Activated CD8-positive, alpha-beta memory T cell treated with anti-CD3 and anti-CD28 coated beads, Interleukin-2, amount 50 U/mL, for 1 hour (primary cell): ENCODE data around the gene TFDP1.

ENCODE experiments used
- DNase-seq: peaks from one replicate; pipeline ENCODE4 v3.0.0-alpha.2; 2020; ENCODE audit errors: extremely low read depth

Gene TFDP1

GRCh38 chr13:113634279-113635047, 49.9 kb downstream of the TFDP1 start:
- DNase-seq, result no peak

- no peak for DNase-seq
Measured at GRCh38 chr13:113635048-113635420, 50.5 kb downstream of the TFDP1 start.

GRCh38 chr13:113635709-113636108, 51.2 kb downstream of the TFDP1 start:
- DNase-seq, result no peak

GRCh38 chr13:113636266-113636963, 51.9 kb downstream of the TFDP1 start:
- no peak for DNase-seq

- DNase-seq, result no peak
Measured at GRCh38 chr13:113637262-113638160, 53.0 kb downstream of the TFDP1 start.

- no peak for DNase-seq
Measured at GRCh38 chr13:113638173-113638746, 53.7 kb downstream of the TFDP1 start.

GRCh38 chr13:113638806-113639205, 54.3 kb downstream of the TFDP1 start:
- DNase-seq, result no peak

- no peak for DNase-seq
Measured at GRCh38 chr13:113639616-113640262, 55.2 kb downstream of the TFDP1 start.

GRCh38 chr13:113641426-113641825, 56.9 kb downstream of the TFDP1 start:
- no peak for DNase-seq

GRCh38 chr13:113642563-113642962, 58.0 kb downstream of the TFDP1 start:
- DNase-seq, result no peak

- DNase-seq, result no peak
Measured at GRCh38 chr13:113643593-113643992, 59.0 kb downstream of the TFDP1 start.

- DNase-seq, result no peak
Measured at GRCh38 chr13:113644800-113645199, 60.2 kb downstream of the TFDP1 start.

GRCh38 chr13:113645329-113645728, 60.8 kb downstream of the TFDP1 start:
- no peak for DNase-seq

GRCh38 chr13:113646376-113646775, 61.8 kb downstream of the TFDP1 start:
- DNase-seq, result no peak

GRCh38 chr13:113646921-113647340, 62.4 kb downstream of the TFDP1 start:
- DNase-seq, result no peak

GRCh38 chr13:113647351-113648215, 63.0 kb downstream of the TFDP1 start:
- no peak for DNase-seq

- DNase-seq, result no peak
Measured at GRCh38 chr13:113648216-113648610, 63.7 kb downstream of the TFDP1 start.

- no peak for DNase-seq
Measured at GRCh38 chr13:113649212-113649611, 64.7 kb downstream of the TFDP1 start.

GRCh38 chr13:113650275-113650674, 65.7 kb downstream of the TFDP1 start:
- DNase-seq, result no peak

GRCh38 chr13:113650731-113651148, 66.2 kb downstream of the TFDP1 start:
- DNase-seq, result no peak
